HepG2 (cell line): ENCODE results near the gene NOL4L. TPM values are rescaled to one million over a fixed set of nuclear protein-coding genes. Genes with fewer than 3 reads are reported as not detected.
A peak's percentile ranks its signal among the peaks of the same experiment; 100 is the strongest.

Source experiments
- ADNP ChIP-seq: sonication (generic); formaldehyde crosslinking; IDR thresholded peaks from 2 replicates; pipeline ENCODE4 v1.4.0; 2020; ENCODE audit warnings: missing genetic modification reagents
- ARID3A ChIP-seq: IDR thresholded peaks from 2 replicates; pipeline ENCODE4 v1.6.1; 2012; ENCODE audit warnings: low read depth, low read length, improper control_type of control experiment
- HMGXB3 ChIP-seq: sonication (generic); formaldehyde crosslinking; IDR thresholded peaks from 2 replicates; pipeline ENCODE4 v1.4.0; 2020; ENCODE audit warnings: missing genetic modification reagents, borderline replicate concordance
- HNF1A ChIP-seq, 2 experiments: sonication (generic) in 1 of 2; formaldehyde crosslinking in 1 of 2; IDR thresholded peaks; 2 replicates each; pipeline versions ENCODE4 v1.4.0 to v1.6.1; 2016 to 2020; ENCODE audit warnings: borderline replicate concordance in 1 of 2, low read depth in 1 of 2, mild to moderate bottlenecking in 1 of 2, missing genetic modification reagents in 1 of 2
- JDP2 ChIP-seq: sonication (generic); formaldehyde crosslinking; IDR thresholded peaks from 2 replicates; pipeline ENCODE4 v1.8.1; 2022; ENCODE audit warnings: missing genetic modification reagents, borderline replicate concordance
- JUN ChIP-seq: sonication (generic); formaldehyde crosslinking; IDR thresholded peaks from 2 replicates; pipeline ENCODE4 v1.4.0; 2020; ENCODE audit warnings: mild to moderate bottlenecking, missing genetic modification reagents
- SAFB2 ChIP-seq: sonication (generic); formaldehyde crosslinking; IDR thresholded peaks from 2 replicates; pipeline ENCODE4 v1.5.1; 2020; ENCODE audit warnings: missing genetic modification reagents, low read depth, mild to moderate bottlenecking, borderline replicate concordance
- TAF1 ChIP-seq: sonication (generic); formaldehyde crosslinking; IDR thresholded peaks from 2 replicates; pipeline ENCODE4 v1.4.0; 2020; ENCODE audit warnings: missing genetic modification reagents
- TFAP4 ChIP-seq: sonication (generic); IDR thresholded peaks from 2 replicates; pipeline ENCODE4 v1.6.1; 2016; ENCODE audit warnings: low read depth, borderline replicate concordance
- ZNF20 ChIP-seq: sonication (generic); formaldehyde crosslinking; IDR thresholded peaks from 2 replicates; pipeline ENCODE4 v1.4.0; 2020; ENCODE audit warnings: mild to moderate bottlenecking, moderate library complexity, missing genetic modification reagents
- ZNF331 ChIP-seq: sonication (generic); formaldehyde crosslinking; IDR thresholded peaks from 2 replicates; pipeline ENCODE4 v1.4.0; 2020; ENCODE audit warnings: missing genetic modification reagents
- ZNF574 ChIP-seq: sonication (generic); formaldehyde crosslinking; IDR thresholded peaks from 2 replicates; pipeline ENCODE4 v1.4.0; 2020; ENCODE audit warnings: missing genetic modification reagents
- ZNF768 ChIP-seq: sonication (generic); formaldehyde crosslinking; IDR thresholded peaks from 2 replicates; pipeline ENCODE4 v1.4.0; 2020; ENCODE audit warnings: missing genetic modification reagents
- ZNF781 ChIP-seq: sonication (generic); formaldehyde crosslinking; IDR thresholded peaks from 2 replicates; pipeline ENCODE4 v1.5.1; 2020; ENCODE audit warnings: borderline replicate concordance, mild to moderate bottlenecking, missing genetic modification reagents; ENCODE audit errors: not compliant biosample characterization
- polyA plus RNA-seq, 8 experiments: library from polyadenylated mRNA; depleted of rRNA in 3 of 8; stranded (reverse) in 7 of 8; unstranded in 1 of 8; fragments of >200 nt; fragmentation: Illumina TruSeq in 4 of 8; extraction: Trizol in 4 of 8; gene quantifications; 2 replicates each; pipeline versions ENCODE4 v1.2.1 to v1.2.3, GENCODE V29; 2011 to 2016; ENCODE audit warnings: low read depth in 4 of 8, missing spikeins in 1 of 8, mixed read lengths in 1 of 8; ENCODE audit not compliant: insufficient read depth in 1 of 8
- total RNA-seq, 5 experiments: library from RNA; depleted of rRNA; stranded (reverse); fragments of >200 nt; fragmentation: Illumina TruSeq; extraction: Trizol; gene quantifications; 2 replicates each; pipeline ENCODE4 v1.2.3, GENCODE V29; 2016; ENCODE audit warnings: low read depth in 1 of 5

NOL4L gene
- total and polyA plus RNA-seq, 2 of the 13 experiments (the other 11 are each of a cell fraction or from before 2014, with no cell fraction given): 16.6 to 35.4 TPM

- TF ChIP-seq HMGXB3 (CRISPR knock-in tag): no peak
- peak; percentile 19; the same call in 1 of the 2 replicates for TF ChIP-seq TFAP4
- no peak for TF ChIP-seq ZNF768 (CRISPR knock-in tag)
- no peak for TF ChIP-seq TAF1 (CRISPR knock-in tag)
- TF ChIP-seq ADNP: no peak
- no peak for TF ChIP-seq ZNF331 (CRISPR knock-in tag)
- TF ChIP-seq ZNF574 (CRISPR knock-in tag): 0 out of 2 replicates have a peak, but pooled peaks have one; percentile 22
- TF ChIP-seq ARID3A: no peak
- TF ChIP-seq JUN (CRISPR knock-in tag): no peak
- no peak for TF ChIP-seq JDP2 (CRISPR knock-in tag)
- no peak for TF ChIP-seq HNF1A (IDR thresholded peaks at IDR 0.05; ENCODE audit: low read depth)
- no peak for TF ChIP-seq HNF1A (CRISPR knock-in tag; IDR thresholded peaks at IDR 0.05; ENCODE audit: borderline replicate concordance)
- no peak for TF ChIP-seq ZNF781 (CRISPR knock-in tag)
- TF ChIP-seq ZNF20 (CRISPR knock-in tag): no peak
- TF ChIP-seq SAFB2 (CRISPR knock-in tag): no peak
Observed at GRCh38 chr20:32585011-32585585, at the start of gene NOL4L (continued).
